ENCODE data around the gene COMTD1. TPM values are rescaled to one million over a fixed set of nuclear protein-coding genes. Genes with fewer than 3 reads are reported as not detected.

COMTD1 gene
- total RNA-seq, 1 donor from 2014 or later = 15.7 TPM

DNA sequence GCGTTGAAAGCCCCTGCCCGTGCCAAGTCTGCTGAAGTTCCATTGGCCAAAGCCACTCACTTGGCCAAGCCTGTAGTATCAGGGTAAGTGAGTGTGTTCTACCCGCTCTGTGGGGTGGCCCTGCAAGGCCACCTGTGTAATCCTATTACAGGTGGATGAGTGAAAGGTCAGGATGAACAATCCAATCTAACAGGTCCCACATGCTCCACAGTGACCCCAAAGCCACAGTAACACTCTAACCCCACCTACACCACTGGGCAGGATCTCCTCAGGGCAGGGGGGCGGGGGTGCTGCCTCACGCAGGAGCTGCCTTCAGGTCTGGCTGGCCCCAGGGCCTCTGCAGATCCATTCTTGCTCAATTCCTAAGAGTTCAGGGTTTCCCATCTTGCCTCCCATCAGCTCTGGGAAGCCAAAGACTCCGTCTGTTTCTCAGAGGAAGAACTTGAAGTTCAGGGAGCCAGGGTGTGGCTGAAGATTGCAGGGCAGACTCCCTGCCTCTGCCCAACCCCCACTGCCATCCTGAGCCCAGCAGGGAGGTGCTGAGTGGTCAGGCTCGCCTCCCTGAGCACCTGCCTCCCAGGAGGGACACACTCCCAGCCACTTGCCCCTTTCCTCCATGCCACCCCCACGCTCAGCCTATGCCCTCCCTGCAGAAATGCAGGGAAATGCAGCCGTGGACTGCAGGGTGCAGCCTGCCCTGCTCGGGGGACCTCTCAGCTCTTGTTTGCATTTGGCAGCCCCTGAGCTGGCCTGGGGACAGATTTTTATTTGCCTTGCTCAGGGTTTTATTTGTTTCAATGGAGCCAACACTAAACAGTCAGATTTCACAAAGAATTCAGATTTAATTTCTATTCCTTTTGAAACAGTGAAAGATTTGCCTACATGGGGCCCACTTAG lies 9.8 kb upstream of the COMTD1 start:
- peaks cover 2% of the 10 kb centered on the region for H3K4me1 Mint-ChIP-seq (ENCODE audit: low read depth)
- TF ChIP-seq, protein P1, sequence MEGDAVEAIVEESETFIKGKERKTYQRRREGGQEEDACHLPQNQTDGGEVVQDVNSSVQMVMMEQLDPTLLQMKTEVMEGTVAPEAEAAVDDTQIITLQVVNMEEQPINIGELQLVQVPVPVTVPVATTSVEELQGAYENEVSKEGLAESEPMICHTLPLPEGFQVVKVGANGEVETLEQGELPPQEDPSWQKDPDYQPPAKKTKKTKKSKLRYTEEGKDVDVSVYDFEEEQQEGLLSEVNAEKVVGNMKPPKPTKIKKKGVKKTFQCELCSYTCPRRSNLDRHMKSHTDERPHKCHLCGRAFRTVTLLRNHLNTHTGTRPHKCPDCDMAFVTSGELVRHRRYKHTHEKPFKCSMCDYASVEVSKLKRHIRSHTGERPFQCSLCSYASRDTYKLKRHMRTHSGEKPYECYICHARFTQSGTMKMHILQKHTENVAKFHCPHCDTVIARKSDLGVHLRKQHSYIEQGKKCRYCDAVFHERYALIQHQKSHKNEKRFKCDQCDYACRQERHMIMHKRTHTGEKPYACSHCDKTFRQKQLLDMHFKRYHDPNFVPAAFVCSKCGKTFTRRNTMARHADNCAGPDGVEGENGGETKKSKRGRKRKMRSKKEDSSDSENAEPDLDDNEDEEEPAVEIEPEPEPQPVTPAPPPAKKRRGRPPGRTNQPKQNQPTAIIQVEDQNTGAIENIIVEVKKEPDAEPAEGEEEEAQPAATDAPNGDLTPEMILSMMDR (IDR thresholded peaks at IDR 0.05) = no peak
- H3K27me3 Mint-ChIP-seq (ENCODE audit: low read depth) = no peaks in the 10 kb centered on the region
- DNase-seq (ENCODE audit: low spot score) = no peak
- no peaks in the 10 kb centered on the region for H3K9me3 Mint-ChIP-seq (ENCODE audit: low read depth)
- H3K4me3 Mint-ChIP-seq (ENCODE audit: unreplicated experiment) = no peak overlapping the region
- H3K36me3 Mint-ChIP-seq (ENCODE audit: low read depth) = no peaks in the 10 kb centered on the region
- no peak overlapping the region for H3K27ac Mint-ChIP-seq (ENCODE audit: unreplicated experiment)

DNA sequence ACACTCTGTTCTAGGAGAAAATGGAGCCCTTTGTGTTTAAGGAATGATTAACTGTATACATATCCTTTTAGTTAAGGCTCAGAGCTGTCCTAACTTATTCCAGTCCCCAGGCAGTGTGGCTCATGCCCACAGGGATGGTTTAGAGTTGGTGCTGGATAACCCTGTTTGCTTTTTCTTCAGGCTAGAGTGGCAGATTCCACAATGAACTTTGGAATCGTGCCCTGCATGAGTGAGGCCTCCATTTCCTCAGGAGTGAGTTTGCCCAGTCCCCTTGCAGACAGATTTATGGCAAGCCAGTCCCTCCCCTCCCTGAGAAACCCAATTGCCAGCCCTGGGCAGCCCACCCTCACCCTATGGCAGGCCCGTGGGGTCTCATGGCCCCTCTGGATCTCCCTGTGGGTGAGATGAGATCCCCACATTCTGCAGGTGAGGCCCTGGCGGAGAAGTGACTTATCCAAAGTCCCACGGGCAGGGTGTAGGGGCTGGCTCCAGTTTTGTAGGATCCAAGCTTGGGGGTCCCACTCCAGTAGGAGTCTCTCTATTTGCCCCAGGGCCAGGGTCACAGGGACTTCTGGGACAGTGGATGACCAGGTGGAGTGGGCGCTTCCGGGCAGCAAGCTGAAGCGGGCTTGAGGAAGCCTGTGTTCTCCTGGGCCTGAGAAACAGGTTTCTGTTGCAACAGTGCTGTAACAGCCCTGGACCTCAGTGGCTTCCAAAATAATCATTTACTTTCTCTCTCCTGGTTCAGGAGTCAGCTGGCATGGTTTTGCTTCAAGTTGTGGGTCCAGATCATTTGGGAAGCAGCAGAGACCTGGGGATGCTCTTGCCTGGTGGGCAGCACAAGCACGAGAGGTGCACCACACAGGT lies 9.0 kb upstream of the COMTD1 start:
- no peak for DNase-seq (ENCODE audit: low spot score)
- H3K4me3 Mint-ChIP-seq (ENCODE audit: unreplicated experiment) = no peak overlapping the region
- H3K4me1 Mint-ChIP-seq (ENCODE audit: low read depth) = peaks cover 2% of the 10 kb centered on the region
- no peaks in the 10 kb centered on the region for H3K9me3 Mint-ChIP-seq (ENCODE audit: low read depth)
- H3K36me3 Mint-ChIP-seq (ENCODE audit: low read depth) = no peaks in the 10 kb centered on the region
- H3K27me3 Mint-ChIP-seq (ENCODE audit: low read depth) = no peaks in the 10 kb centered on the region
- H3K27ac Mint-ChIP-seq (ENCODE audit: unreplicated experiment) = no peak overlapping the region
- TF ChIP-seq, protein P1 (IDR thresholded peaks at IDR 0.05) = no peak

DNA sequence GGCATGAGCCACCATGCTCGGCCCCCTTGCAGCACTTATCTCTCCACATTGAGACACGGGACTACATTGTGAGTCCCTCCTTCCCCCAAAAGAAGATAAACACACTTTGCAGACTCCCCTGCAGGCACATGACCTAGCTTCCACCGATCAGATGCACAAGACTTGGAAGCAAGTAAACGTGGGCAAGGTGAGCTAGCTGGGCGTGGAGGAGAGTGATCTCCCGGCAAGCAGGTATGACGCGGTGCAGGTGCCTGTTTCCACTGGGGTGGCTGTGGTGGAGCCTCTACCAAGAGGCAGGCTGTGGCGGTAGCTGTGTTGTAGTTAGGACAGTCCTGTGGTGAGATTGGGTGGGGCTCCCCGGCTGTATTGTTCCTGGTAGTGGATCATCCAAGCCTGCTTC lies 7.7 kb upstream of the COMTD1 start:
- no peaks in the 10 kb centered on the region for H3K36me3 Mint-ChIP-seq (ENCODE audit: low read depth)
- no peaks in the 10 kb centered on the region for H3K9me3 Mint-ChIP-seq (ENCODE audit: low read depth)
- H3K4me1 Mint-ChIP-seq (ENCODE audit: low read depth) = peaks cover 2% of the 10 kb centered on the region
- TF ChIP-seq, protein P1 (IDR thresholded peaks at IDR 0.05) = no peak
- no peak overlapping the region for H3K27ac Mint-ChIP-seq (ENCODE audit: unreplicated experiment)
- no peaks in the 10 kb centered on the region for H3K27me3 Mint-ChIP-seq (ENCODE audit: low read depth)
- DNase-seq (ENCODE audit: low spot score) = no peak
- H3K4me3 Mint-ChIP-seq (ENCODE audit: unreplicated experiment) = no peak overlapping the region

DNA sequence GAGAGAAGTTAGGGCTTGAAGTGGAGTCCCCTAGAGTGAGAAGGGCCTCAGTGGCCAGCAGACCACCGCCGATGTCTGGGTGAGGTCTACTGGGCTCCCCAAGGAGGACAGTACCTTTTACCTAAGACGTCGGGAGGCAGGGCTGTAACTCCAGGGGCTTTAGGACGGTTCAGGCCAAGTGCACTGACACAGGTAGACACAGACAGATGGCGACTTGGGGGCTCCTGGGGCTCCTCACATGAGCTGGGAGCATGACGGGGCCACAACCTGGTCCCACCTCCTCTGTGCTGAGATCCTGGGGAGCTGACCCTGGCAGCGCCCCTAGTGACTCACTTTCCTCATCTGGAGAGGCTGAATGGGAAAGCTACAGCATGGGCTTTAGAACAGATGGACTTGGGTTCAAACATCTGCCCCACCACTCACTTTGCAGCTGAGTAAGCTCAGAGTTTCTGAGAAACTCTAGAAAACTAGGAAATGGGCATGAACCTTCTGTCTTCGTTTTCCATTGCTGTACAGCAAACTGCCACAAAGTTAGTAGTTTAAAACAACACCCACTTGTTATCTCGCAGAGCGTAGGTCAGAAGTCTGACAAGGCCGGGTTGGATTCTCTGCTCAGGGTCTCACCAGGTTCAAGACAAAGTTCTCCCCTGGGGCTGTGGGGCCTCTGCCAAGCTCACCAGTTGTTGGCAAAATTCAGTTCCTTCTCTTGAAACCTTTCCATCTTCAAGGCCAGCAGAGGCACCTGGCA lies 4.7 kb upstream of the COMTD1 start:
- Mint-ChIP-seq H3K4me1 (ENCODE audit: low read depth) (peaks cover 6% of the 10 kb centered on the region), H3K27me3 (ENCODE audit: low read depth) (no peaks in the 10 kb centered on the region), H3K36me3 (ENCODE audit: low read depth) (no peaks in the 10 kb centered on the region)

More for the DNA sequence above, 4.7 kb upstream of the COMTD1 start:
- no peak for DNase-seq (ENCODE audit: low spot score)
- Mint-ChIP-seq H3K9me3 (ENCODE audit: low read depth) (no peaks in the 10 kb centered on the region), H3K4me3 (ENCODE audit: unreplicated experiment) (no peak overlapping the region), H3K27ac (ENCODE audit: unreplicated experiment) (no peak overlapping the region)
- TF ChIP-seq, protein P1 (IDR thresholded peaks at IDR 0.05) = no peak

Data from chondrocyte (in vitro differentiated cells).